HG03342 (cell line): ENCODE data around the gene GNAI2.
"Not testable (repeated sequence)": the region's sequence is repeated elsewhere in the genome, so short reads cannot be mapped to it uniquely, and the experiment has no call there.

Experiments
- ATAC-seq: cut with Tn5 transposase; IDR thresholded peaks from one replicate; pipeline ENCODE4 v1.9.1; 2021; ENCODE audit warnings: mild to moderate bottlenecking, moderate library complexity; ENCODE audit not compliant: unreplicated experiment

Gene GNAI2

DNA sequence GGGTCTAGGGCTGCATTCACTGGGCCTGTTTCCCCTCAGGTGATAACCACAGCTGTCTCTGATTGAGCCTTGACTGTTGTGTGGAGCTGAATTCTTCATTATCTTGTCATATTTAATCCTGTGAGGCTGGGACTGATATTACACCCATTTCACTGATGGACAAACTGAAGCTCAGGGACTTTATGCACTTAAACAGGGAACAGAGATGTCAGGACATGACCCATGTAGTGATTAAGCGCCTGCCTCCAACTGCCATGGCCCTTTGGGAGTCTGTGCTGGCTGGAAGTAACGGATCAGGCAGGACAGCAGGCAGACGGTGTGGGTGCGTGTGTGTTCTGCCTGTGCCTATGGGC is 7.5 kb downstream of the GNAI2 start:
- ATAC-seq, result no peak

DNA sequence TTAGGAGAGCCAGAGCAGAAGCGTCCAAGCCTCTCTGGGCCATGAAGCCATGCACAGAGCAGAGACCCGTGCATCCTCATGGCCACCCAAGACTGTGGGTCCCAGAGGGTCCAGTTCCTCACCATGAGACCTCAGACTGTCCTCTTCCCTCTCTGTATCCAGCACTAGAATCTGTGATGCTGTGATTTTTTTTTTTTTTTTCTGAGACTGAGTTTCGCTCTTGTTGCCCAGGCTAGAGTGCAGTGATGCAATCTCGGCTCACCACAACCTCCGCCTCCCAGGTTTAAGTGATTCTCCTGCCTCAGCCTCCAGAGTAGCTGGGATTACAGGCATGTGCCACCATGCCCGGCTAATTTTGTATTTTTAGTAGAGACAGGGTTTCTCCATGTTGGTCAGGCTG is 8.8 kb downstream of the GNAI2 start:
- ATAC-seq, result not testable (repeated sequence)

DNA sequence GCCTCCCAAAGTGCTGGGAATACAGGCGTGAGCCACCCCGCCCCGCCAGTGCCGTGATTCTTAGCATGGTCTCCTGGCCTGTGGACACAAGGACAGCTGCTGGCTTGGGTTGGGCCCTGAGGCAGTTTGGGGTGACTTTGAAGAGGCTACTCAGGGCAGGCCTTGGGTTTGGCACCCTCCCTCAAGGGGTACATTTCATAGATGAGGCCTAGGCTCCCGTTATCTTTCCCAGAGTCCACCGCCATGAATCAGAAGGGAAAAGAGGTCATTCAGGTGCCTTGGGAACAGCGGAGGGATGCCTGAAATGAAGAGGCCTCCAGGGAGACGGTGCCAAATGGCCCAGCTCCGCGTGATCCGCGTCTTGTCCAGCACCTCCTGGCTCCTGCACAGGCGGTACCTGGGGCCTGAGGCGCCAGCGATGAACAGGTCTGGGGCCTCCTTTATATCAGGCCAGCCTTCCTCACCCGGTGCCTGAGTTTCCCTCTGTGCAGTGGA is 9.3 kb downstream of the GNAI2 start:
- ATAC-seq, result no peak

DNA sequence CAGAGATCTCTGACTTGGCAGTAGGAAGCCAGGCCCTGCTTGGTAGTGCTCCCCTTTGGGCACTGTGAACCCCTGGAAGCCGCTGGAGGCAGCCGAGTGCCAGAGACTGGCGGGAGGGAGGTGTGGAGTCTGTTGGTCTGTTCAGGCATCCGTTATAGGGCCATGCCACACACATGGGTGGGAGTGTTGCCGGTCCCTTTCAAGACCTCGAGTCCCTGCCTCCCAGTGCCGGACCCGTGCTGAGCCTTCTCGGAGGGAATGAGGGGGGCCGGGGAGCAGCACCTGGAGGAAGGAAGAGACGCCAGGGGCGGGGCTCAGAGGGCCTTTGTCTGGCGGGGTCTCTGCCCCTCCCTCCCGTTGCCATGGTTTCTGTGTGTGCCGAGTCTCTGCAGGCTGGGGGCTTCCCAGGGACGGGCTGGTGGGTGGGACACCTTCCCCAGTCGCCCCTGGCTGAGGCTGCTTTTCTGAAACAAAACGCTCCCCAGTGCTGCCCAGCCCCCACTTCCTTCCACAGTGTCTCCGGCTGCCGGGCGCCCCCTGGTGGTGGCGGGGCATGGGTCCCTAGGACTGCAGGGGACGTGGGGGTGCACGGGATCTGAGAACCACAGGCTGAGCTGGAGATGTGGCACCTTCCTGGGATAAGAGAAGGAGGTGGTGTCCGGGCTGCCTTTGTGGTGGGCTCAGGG is 10.0 kb downstream of the GNAI2 start:
- ATAC-seq, result peak; percentile 63

DNA sequence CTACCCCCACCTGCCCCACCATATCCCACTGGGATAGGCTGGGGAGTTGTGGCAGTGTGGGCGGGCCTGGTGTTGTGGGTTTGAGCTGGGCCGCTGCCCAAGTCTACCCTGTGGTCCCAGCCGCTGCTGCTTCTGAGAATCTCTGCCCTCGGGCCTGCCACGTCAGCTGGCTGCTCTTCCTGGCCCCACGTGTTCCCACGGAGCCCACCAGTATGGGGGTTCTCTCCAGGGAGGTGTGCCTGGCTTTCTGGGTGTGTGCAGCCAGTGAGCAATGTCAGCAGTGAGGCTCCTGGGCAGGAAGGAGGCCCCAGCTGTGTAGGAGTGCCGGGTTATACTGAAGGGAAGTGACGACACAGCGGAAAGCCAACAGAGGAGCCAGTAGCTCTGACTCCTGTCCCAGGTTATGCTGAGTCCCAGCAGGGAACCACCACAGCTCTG is 10.5 kb downstream of the GNAI2 start:
- ATAC-seq, result peak; percentile 44

DNA sequence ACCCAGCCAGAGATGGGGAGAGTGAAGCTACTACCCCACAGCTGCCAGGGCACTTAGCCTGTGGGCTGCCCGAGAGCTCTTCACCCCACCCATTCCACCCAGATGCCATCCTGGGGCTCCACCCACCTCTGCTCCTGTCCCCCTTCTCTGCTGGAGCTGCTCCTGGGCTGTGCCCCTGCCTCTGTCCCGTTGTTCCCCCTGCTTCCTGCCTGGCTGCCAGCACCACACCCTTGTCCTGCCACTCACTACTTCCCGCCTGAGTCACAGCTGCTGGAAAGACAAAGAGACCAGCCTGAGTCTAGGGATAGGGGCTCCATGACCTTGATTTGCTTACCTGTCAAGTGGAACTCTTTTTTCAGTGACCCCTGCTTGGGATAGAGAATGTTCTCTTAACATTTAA is 12.4 kb downstream of the GNAI2 start:
- no peak for ATAC-seq

DNA sequence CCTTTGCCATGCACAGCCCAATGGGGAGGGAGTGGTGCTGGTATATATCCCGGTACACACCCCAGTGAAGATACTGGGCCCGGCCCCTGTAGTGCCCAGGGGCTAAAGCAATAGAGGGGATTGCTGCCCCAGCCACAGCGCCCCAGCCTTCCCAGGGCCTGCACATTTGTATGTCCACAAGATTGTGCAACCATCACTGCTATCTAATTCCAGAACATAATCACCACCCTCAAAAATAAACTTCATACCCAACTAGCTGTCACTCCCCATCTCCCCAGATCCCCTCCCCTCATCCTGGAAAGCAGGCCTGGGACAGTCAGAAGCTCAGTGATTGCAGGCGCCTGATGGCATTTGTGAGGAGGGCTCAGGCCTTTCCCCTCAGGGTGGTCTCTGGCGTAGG is 13.5 kb downstream of the GNAI2 start:
- ATAC-seq, result no peak

DNA sequence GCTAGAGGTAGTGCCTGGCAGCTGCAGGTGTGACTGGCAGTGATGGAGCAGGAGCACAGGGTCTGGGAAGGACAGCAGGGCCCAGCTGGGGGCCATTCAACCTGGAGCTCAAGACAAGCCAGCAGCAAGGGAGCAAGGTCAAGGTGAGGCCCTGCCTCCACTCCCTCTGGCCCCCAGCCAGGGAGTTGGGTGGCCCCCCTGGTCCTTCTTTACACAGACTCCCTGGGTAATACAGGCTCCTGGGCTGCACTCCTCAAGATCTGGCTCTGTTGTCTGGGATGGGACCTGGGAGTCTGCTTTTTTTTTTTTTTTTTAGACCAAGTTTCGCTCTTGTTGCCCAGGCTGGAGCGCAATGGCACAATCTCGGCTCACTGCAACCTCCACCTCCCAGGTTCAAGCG is 14.5 kb downstream of the GNAI2 start:
- no peak for ATAC-seq

DNA sequence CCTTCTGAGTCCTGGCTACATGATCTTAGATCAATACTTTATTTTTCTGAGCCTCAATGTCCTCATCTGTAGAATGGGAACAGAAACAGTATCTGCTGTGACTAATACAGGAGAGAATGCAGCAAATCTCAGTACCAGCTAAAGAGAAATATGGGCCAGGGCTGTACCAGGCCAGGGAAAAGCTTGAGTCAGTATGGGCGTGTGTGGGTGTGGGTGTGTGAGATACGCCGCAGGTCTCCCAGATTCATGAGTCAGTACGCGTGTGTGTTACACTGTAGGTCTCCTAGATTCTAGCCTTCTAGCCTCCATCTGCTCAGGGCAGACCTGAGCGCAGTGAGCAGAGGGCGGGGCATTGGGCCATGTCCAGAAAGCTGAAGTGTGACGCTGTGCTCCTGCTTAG is 15.2 kb downstream of the GNAI2 start:
- no peak for ATAC-seq

DNA sequence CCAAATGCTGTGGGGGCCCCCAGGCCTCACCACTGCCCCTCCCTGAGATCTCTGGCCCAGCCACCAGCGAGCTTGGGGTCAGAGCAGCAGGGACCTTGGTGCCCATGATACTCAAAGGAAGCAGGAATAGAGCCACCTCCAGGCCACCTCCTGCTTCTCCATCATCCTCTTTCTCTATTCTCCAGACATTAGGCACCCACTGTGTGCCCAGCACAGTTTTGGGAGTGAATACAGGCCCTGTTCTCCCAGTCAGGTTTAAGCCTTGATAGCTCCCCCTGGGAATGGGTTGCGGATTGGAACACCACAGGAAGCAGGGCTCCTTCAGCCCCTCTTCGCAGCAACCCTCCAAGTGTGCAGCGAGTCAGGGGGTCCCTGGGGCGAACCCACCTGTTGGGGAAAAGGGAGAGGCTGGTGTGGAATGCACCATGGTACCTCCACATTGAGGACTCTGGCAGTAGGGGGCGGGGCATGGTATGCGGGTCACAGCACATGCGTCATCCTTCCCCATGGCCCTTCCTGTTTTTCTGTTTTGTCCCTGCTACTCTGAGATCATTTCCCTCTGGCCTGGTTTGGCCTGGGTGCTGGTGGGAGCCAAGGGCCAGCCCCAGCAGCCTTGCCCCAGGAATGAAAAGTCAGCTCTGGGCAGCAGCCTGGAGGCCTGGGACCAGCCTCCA is 18.7 kb downstream of the GNAI2 start:
- no peak for ATAC-seq

DNA sequence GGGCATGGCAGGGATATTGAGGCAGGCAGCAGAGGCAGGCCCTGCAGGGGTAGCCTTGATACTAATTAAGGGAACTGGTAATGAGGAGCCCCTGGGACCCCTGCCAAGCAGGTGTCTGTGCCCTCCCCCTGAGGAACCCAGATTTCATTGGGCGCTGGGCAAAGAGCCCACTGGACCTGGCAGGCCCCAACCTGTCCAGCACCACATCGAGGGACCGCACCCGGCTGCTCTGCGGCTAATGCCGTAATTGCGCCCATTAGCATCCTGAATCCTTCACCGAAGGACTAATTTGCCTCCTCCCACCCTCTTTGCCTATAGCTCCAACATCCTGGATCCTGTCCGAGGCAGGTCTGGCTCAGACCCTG is 19.2 kb downstream of the GNAI2 start:
- no peak for ATAC-seq

DNA sequence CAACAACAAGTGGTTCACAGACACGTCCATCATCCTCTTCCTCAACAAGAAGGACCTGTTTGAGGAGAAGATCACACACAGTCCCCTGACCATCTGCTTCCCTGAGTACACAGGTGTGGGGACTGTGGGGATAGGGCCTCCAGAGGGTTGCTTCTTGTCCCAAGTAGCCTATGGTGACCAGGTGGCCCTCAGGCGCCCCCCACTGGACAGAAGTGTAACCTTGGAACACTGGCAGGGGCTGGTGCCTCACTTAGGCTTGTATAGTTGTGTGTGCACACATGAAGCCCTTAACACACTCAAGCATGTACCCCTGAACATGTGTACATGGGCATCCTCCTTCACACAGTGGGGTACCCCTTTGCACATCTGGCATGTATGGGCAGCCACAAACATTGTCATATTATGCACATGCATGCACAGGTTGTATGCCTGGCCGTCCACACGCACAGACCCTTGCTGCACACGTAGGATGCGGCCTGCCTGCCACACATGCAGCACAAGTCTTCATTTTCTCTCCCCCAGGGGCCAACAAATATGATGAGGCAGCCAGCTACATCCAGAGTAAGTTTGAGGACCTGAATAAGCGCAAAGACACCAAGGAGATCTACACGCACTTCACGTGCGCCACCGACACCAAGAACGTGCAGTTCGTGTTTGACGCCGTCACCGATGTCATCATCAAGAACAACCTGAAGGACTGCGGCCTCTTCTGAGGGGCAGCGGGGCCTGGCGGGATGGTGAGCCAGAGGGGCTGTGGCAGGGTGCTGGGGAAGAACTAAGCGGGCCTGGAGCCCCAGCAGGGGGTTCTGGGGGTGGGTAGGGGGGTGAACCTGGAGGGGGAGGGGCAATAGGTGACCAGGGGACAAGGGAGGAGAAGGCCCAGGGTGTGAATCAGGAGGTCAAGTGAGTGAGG is 21.2 kb downstream of the GNAI2 start:
- ATAC-seq, result no peak

DNA sequence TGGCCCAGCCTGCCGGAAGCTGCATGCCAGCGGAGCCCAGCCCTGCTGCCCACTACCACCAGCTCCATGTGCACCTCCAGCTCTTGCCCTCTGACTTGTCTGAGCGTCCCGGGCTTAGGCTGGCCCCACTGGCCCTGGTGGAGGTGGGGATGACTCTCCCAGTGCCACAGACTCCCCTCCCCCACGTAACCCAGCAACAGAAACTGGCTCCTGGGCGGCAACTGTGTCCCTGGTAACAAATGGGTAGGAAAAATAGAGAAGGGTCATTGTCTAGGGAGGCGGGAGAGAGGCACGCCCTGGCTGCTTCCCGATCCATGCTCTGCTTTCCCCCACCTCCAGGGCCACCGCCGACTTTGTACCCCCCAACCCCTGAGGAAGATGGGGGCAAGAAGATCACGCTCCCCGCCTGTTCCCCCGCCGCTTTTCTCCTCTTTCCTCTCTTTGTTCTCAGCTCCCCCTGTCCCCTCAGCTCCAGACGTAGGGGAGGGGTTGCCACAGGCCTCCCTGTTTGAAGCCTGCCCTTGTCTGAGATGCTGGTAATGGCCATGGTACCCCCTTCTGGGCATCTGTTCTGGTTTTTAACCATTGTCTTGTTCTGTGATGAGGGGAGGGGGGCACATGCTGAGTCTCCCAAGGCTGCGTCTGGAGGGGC is 22.2 kb downstream of the GNAI2 start:
- no peak for ATAC-seq

DNA sequence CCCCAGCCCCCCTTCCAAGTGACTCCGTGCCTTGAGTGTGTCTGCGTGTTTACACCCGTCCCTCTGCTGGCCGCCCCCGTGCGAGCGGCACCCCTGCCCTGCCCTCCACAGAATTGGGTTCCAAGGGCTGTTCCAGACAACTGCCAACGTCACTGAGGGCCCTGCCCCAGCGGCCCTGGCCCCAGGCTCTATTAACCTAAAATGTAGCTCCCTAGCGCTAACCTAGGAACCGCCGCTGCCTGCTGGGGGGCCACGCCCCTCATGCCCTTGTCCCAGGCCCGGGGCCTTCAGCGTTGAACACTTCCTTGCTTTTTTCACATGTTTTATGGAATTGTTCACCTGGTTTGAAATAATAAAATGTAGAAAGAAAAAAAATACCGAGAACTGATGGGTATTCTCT is 23.0 kb downstream of the GNAI2 start:
- no peak for ATAC-seq

DNA sequence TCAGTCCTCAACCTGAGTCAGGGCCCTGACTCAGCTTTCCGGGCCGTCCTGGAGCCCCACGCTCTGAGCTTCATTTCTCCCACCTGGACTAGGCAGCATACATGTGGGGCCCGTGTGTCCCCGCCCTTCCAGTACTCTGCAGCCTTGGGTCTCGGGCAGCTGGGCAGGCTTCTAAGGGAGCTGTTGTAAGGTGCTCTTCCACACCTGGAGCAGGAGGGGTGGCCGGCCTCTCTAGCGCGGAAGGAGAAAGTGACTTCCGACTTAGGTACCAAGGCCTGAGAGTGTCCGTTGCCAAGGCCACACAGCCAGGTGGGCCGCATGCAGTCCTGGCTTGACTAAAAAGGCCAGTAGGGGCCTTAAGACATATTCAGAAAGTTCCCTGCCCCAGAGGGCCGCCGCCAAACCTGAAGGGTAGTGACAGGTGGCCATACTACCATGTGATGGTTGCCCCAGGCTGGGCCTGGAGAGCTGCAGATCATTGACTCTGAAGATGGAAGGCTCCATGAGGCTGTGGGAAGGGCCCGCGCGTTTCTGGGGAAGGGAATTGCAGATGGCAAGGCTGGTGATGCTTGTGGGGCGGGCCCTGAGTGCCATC is 23.5 kb downstream of the GNAI2 start:
- ATAC-seq, result peak; percentile 15

DNA sequence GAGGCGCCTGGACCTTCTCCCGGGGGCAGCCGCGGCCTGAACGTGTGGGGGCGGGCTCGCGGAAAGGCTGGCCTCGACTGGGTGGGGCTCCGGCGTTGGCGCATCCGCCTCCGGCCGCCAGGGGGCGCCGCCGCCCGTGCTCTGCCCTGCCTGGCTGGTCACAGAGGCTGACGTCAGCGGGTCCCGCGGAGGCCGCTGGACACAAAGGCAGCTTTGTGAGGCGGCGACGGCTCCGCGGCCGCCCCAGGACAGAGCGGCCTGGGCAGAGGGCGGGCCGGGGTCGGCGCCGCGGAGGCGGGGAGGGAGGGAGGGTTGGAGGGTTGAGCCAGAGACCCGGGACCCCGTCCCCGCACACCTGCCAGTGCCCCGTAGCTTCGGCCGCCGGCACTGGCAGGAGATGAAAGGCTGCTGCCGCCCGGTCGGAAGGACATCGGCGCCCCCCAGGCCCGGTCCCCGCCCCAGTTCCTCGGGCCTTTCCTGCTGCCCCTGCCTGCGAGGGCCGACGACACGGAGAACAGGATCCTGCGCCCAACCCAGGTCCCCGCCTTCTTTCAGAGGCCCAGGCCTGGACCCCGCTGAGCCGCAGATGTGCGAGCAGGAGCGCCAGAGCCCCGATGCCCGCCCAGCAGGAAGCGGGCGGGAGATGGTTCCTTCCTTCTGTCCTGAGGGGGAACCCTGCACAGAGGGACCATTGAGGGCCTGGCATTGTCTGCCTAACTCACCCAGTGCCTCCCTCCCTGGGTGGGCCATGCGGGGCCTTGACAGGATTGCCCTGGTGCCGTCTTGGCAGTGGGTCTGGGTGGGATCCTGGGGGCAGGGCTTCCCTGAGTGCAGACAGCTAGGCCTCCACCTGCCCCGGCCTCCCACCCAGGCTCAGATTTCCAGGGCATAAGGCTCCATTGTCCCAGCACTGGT is 24.3 kb downstream of the GNAI2 start:
- ATAC-seq, result peak; percentile 86

DNA sequence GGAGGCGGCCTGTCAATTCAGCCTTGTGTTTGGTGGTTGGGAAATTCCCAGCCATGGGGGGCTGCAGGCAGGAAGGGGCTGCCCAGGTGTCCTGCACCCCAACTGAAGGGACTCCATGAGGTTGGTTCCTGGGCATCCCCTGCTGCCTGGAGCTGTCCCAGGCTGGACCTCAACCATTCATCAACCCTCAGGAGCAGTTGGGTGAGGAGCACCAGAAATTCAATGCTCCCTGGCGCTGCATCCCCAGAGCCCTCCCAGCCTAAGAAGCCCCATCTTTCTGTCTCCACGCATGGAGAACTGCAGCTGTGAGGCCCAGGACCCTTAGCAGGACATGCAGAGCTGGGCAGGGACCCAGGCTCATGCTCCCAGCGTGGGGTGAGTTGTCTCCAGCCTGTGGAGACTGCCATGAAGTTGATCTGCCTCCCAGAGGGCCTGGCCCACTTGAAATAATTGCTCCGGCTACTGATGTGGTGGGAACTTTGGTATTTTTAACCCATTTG is 25.0 kb downstream of the GNAI2 start:
- ATAC-seq, result no peak

DNA sequence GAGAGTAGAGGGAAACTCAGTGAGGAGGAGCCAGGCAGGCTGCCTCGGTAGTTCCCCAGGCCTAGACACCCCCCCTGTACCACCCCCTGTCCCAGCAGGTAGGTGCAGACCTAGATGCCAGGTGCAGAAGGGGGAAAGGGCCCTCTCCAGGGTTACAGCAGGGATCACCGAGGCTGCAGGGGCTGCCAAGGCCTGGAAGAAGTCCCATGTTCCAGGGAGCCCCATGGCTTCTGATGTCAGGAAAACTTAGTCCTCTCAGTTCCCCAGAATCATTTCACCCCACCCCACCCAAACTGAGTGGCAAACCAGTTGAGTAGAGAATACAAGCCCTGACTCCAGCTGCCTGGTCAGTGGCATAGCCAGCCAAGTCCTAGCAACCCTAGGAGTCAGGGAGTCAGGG is 25.5 kb downstream of the GNAI2 start:
- no peak for ATAC-seq

DNA sequence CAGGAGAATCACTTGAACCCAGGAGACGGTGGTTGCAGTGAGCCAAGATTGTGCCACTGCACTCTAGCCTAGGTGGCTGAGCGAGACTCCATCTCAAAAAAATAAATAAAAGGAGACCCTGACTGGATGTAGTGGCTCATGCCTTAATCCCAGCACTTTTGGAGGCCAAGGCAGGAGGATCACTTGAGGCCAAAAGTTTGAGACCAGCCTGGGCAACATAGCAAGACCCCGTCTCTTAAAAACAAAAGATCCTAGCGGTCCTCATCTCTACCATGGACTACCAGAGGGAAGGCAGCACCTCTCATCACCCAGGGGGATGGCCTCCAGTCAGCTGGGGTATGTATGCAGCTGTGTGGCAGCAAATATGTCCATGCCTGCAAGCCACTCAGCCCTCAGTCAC is 26.2 kb downstream of the GNAI2 start:
- ATAC-seq, result not testable (repeated sequence)

DNA sequence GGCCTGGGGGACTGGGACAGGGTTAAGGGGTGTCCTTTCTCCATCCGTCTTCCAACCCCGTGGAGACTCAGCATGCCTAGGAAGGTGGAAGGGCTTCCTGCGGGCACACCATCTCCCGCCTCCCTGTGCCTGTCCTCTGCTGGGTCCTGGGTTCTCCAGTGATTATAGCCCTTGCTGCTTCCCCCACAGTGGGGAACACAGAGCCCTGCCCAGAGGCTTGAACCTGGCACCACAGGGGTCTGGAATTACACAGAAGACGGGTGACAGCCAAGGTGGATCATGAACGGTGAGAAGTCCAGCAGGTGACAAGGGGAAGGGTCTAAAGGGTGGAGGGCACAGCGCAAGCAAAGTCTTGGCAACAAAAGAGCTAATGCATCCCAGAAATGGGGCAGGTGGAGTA is 26.8 kb downstream of the GNAI2 start:
- no peak for ATAC-seq
